H1 (cell line): ENCODE data around the gene PAEP. TPM values are rescaled to one million over a fixed set of nuclear protein-coding genes. Genes with fewer than 3 reads are reported as not detected.

Experiments
- CTCF ChIA-PET: fragments of 300-600 bp; sonication (Branson Sonifier 250); formaldehyde crosslinking; loops from one replicate; lab custom pipeline; 2021; ENCODE audit not compliant: partially characterized antibody; lab: Charles Lee
- POLR2A ChIA-PET: fragments of 300-600 bp; sonication (Branson Sonifier 250); formaldehyde crosslinking; loops from one replicate; lab custom pipeline; 2021; ENCODE audit warnings: inconsistent platforms; ENCODE audit not compliant: partially characterized antibody; lab: Charles Lee
- DNase-seq, 2 experiments: peaks; one replicate each; pipeline versions ENCODE4 v3.0.0 to v3.0.0-alpha.2; 2010 to 2022; ENCODE audit warnings: low spot score in 2 of 2, low read depth in 1 of 2, mixed read lengths in 1 of 2
- FAIRE-seq: peaks from 2 replicates; lab custom pipeline; 2011; peaks lifted over from hg19 to GRCh38; lab: Jason Lieb, UNC
- H2AFZ ChIP-seq: 2 replicates; pipeline ENCODE4 v1.8.1; 2012; ENCODE audit warnings: low read length, inconsistent platforms
- H2AK5ac ChIP-seq: 2 replicates; pipeline ENCODE4 v1.6.1; 2013; ENCODE audit warnings: low read depth, low read length
- H2BK120ac ChIP-seq: replicated peaks from 2 replicates; pipeline ENCODE3; 2013; ENCODE audit warnings: low read depth, low read length, inconsistent platforms
- H2BK12ac ChIP-seq: 2 replicates; pipeline ENCODE4 v1.6.1; 2013; ENCODE audit warnings: low read depth, low read length
- H2BK15ac ChIP-seq: 2 replicates; pipeline ENCODE4 v1.6.1; 2013; ENCODE audit warnings: low read length
- H2BK20ac ChIP-seq: 2 replicates; pipeline ENCODE4 v1.6.1; 2013; ENCODE audit warnings: low read length
- H2BK5ac ChIP-seq: 2 replicates; pipeline ENCODE4 v1.6.1; 2013; ENCODE audit warnings: low read depth, low read length
- H3K14ac ChIP-seq: 2 replicates; pipeline ENCODE4 v1.6.1; 2013; ENCODE audit warnings: inconsistent platforms; ENCODE audit not compliant: insufficient read length
- H3K18ac ChIP-seq: 2 replicates; pipeline ENCODE4 v1.6.1; 2013; ENCODE audit warnings: low read length; ENCODE audit errors: extremely low read depth
- H3K23ac ChIP-seq: 2 replicates; pipeline ENCODE4 v1.6.1; 2013; ENCODE audit warnings: inconsistent platforms; ENCODE audit not compliant: insufficient read length
- H3K23me2 ChIP-seq: 2 replicates; pipeline ENCODE4 v1.6.1; 2013; ENCODE audit warnings: low read depth, low read length
- H3K27ac ChIP-seq: 2 replicates; pipeline ENCODE4 v1.6.1; 2011; ENCODE audit warnings: low read depth, low read length, inconsistent platforms
- H3K27me3 ChIP-seq, 4 experiments: replicated peaks in 1 of 4; 1 replicate in 1 of 4; 2 replicates in 3 of 4; pipeline versions ENCODE4 v1.6.1 to v1.8.1; 2011 to 2013; ENCODE audit warnings: low read length in 3 of 4, mild to moderate bottlenecking in 3 of 4, inconsistent platforms in 2 of 4, mixed read lengths in 2 of 4, moderate library complexity in 1 of 4; ENCODE audit not compliant: control insufficient read depth in 3 of 4, insufficient read depth in 3 of 4; ENCODE audit errors: extremely low read depth in 1 of 4
- H3K36me3 ChIP-seq, 4 experiments: 2 replicates each; pipeline versions ENCODE4 v1.6.1 to v1.8.1; 2011 to 2013; ENCODE audit warnings: mild to moderate bottlenecking in 4 of 4, low read length in 3 of 4, moderate library complexity in 2 of 4, control low read depth in 1 of 4, inconsistent platforms in 1 of 4; ENCODE audit not compliant: insufficient read depth in 4 of 4, control insufficient read depth in 2 of 4
- H3K4ac ChIP-seq: replicated peaks from 2 replicates; pipeline ENCODE3; 2013; ENCODE audit warnings: low read length, low read depth, mixed read lengths, inconsistent platforms; ENCODE audit not compliant: insufficient read length
- H3K4me1 ChIP-seq, 4 experiments: replicated peaks in 1 of 4; 1 replicate in 1 of 4; 2 replicates in 3 of 4; pipeline versions ENCODE4 v1.6.1 to v1.8.1; 2011 to 2013; ENCODE audit warnings: low read length in 3 of 4, inconsistent platforms in 2 of 4, mixed read lengths in 1 of 4; ENCODE audit not compliant: insufficient read depth in 4 of 4, control insufficient read depth in 3 of 4
- H3K4me2 ChIP-seq, 2 experiments: 2 replicates each; pipeline versions ENCODE4 v1.6.1 to v1.8.1; 2011 to 2013; ENCODE audit warnings: low read depth in 2 of 2, low read length in 2 of 2, control low read depth in 1 of 2, inconsistent platforms in 1 of 2, mild to moderate bottlenecking in 1 of 2; ENCODE audit not compliant: insufficient read depth in 1 of 2
- H3K4me3 ChIP-seq, 4 experiments: fragments of 200-600, 300-600 bp in 1 of 4; sonication (generic), shearing (Covaris generic), sonication (Bioruptor Twin) in 1 of 4; 2 replicates each; pipeline versions ENCODE4 v1.5.1 to v1.8.1; 2011 to 2016; ENCODE audit warnings: low read length in 4 of 4, low read depth in 3 of 4, control low read depth in 2 of 4, inconsistent platforms in 2 of 4, mild to moderate bottlenecking in 2 of 4, mixed read lengths in 1 of 4, moderate library complexity in 1 of 4; ENCODE audit not compliant: insufficient read depth in 2 of 4; ENCODE audit errors: extremely low read depth in 1 of 4
- H3K56ac ChIP-seq: replicated peaks from 2 replicates; pipeline ENCODE3; 2013; ENCODE audit warnings: low read depth, mild to moderate bottlenecking, mixed read lengths, low read length, inconsistent platforms; ENCODE audit not compliant: insufficient read length
- H3K79me1 ChIP-seq: 2 replicates; pipeline ENCODE4 v1.6.1; 2013; ENCODE audit warnings: low read depth, low read length, control low read depth
- H3K79me2 ChIP-seq, 2 experiments: 2 replicates each; pipeline versions ENCODE4 v1.6.1 to v1.8.1; 2012 to 2013; ENCODE audit warnings: low read length in 2 of 2, mild to moderate bottlenecking in 2 of 2, inconsistent platforms in 1 of 2; ENCODE audit not compliant: insufficient read depth in 2 of 2, control insufficient read depth in 1 of 2
- H3K9ac ChIP-seq, 4 experiments: replicated peaks in 1 of 4; 1 replicate in 1 of 4; 2 replicates in 3 of 4; pipeline versions ENCODE4 v1.6.1 to v1.8.1; 2011 to 2013; ENCODE audit warnings: low read depth in 3 of 4, low read length in 3 of 4, control low read depth in 2 of 4, mild to moderate bottlenecking in 2 of 4, moderate library complexity in 2 of 4, inconsistent platforms in 1 of 4; ENCODE audit errors: extremely low read depth in 1 of 4
- H3K9me3 ChIP-seq, 2 experiments: 2 replicates each; pipeline versions ENCODE4 v1.6.1 to v1.8.1; 2012 to 2013; ENCODE audit warnings: mild to moderate bottlenecking in 2 of 2, moderate library complexity in 2 of 2, control low read depth in 1 of 2, inconsistent platforms in 1 of 2, low read depth in 1 of 2, low read length in 1 of 2, mixed read lengths in 1 of 2; ENCODE audit not compliant: insufficient read depth in 2 of 2
- H4K20me1 ChIP-seq, 2 experiments: replicated peaks in 1 of 2; 2 replicates each; pipeline versions ENCODE3 to v1.8.1; 2011 to 2013; ENCODE audit warnings: inconsistent platforms in 2 of 2, low read length in 2 of 2, mild to moderate bottlenecking in 1 of 2; ENCODE audit not compliant: insufficient read depth in 2 of 2, control insufficient read depth in 1 of 2
- H4K5ac ChIP-seq: 2 replicates; pipeline ENCODE4 v1.6.1; 2013; ENCODE audit warnings: low read length, low read depth, mixed read lengths, inconsistent platforms; ENCODE audit not compliant: insufficient read length
- H4K8ac ChIP-seq: 2 replicates; pipeline ENCODE4 v1.8.0; 2013; ENCODE audit warnings: mild to moderate bottlenecking, moderate library complexity, low read length, inconsistent platforms; ENCODE audit not compliant: insufficient read depth; ENCODE audit errors: extremely low read depth
- H4K91ac ChIP-seq: replicated peaks from 2 replicates; pipeline ENCODE3; 2013; ENCODE audit warnings: low read length, mixed read lengths, inconsistent platforms; ENCODE audit not compliant: insufficient read length
- CHD1 ChIP-seq: IDR thresholded peaks from 2 replicates; pipeline ENCODE4 v1.6.1; 2012; ENCODE audit warnings: low read depth, low read length, improper control_type of control experiment
- EGR1 ChIP-seq: IDR thresholded peaks from 2 replicates; pipeline ENCODE4 v1.6.1; 2011; ENCODE audit warnings: low read depth, low read length, borderline replicate concordance
- JUN ChIP-seq: IDR thresholded peaks from 2 replicates; pipeline ENCODE4 v1.6.1; 2011; ENCODE audit warnings: low read depth, mild to moderate bottlenecking, improper control_type of control experiment, low read length
- JUND ChIP-seq: IDR thresholded peaks from 2 replicates; pipeline ENCODE4 v1.6.1; 2011; ENCODE audit warnings: mild to moderate bottlenecking, improper control_type of control experiment, low read length
- MAFK ChIP-seq: IDR thresholded peaks from 2 replicates; pipeline ENCODE4 v1.6.1; 2012; ENCODE audit warnings: low read depth, mild to moderate bottlenecking, improper control_type of control experiment, low read length
- POLR2A ChIP-seq, 2 experiments: IDR thresholded peaks; 1 replicate in 1 of 2; 2 replicates in 1 of 2; pipeline ENCODE4 v1.6.1; 2011; ENCODE audit warnings: low read depth in 2 of 2, low read length in 2 of 2, mild to moderate bottlenecking in 2 of 2; ENCODE audit errors: control extremely low read depth in 1 of 2
- POLR2AphosphoS5 ChIP-seq: IDR thresholded peaks from 2 replicates; pipeline ENCODE4 v1.6.1; 2011; ENCODE audit warnings: low read depth, low read length
- RFX5 ChIP-seq: IDR thresholded peaks from 2 replicates; pipeline ENCODE4 v1.6.1; 2011; ENCODE audit warnings: low read depth, low read length, improper control_type of control experiment, borderline replicate concordance
- SP1 ChIP-seq: IDR thresholded peaks from 2 replicates; pipeline ENCODE4 v1.6.1; 2011; ENCODE audit warnings: low read depth, low read length
- YY1 ChIP-seq: IDR thresholded peaks from 2 replicates; pipeline ENCODE4 v1.6.1; 2011; ENCODE audit warnings: low read depth, mild to moderate bottlenecking, low read length
- WGBS, 2 experiments: shearing (Covaris generic) in 1 of 2; methylation state at CpG; one replicate each; pipeline versions ENCODE4 v1.1.6 to v1.1.7; 2013 to 2015; ENCODE audit warnings: low lambda C conversion rate in 2 of 2, mixed read lengths in 2 of 2, inconsistent platforms in 1 of 2, low coverage in 1 of 2, missing lambda C conversion rate in 1 of 2; ENCODE audit not compliant: insufficient replicate concordance in 2 of 2, insufficient coverage in 1 of 2, insufficient read length in 1 of 2; ENCODE audit errors: extremely low coverage in 1 of 2, missing lambda C conversion rate in 1 of 2; 5-methylcytosine and 5-hydroxymethylcytosine counted together
- polyA plus RNA-seq, 7 experiments: library from polyadenylated mRNA; depleted of rRNA in 3 of 7; stranded (reverse) in 5 of 7; unstranded in 2 of 7; fragments of >200 nt in 5 of 7; fragments of 200-250 nt in 2 of 7; gene quantifications; 1 replicate in 5 of 7; 2 replicates in 1 of 7; 4 replicates in 1 of 7; pipeline versions ENCODE4 v1.2.1 to v1.2.3, GENCODE V29; 2011 to 2013; ENCODE audit warnings: missing spikeins in 2 of 7, mixed read lengths in 2 of 7
- total RNA-seq: library from RNA; stranded (reverse); fragmentation: NEBNext Ultra II Directional; extraction: Animal tissue kit (Norgen Biotek cat#: 25700); gene quantifications from 2 replicates; pipeline ENCODE4 v1.2.1, GENCODE V29; 2021
- TF ChIP-seq, protein P1 (sequence below): IDR thresholded peaks from 2 replicates; pipeline ENCODE4 v1.6.1; 2011; ENCODE audit warnings: low read depth, mild to moderate bottlenecking, low read length; ENCODE audit not compliant: insufficient read depth

Gene PAEP
- total and polyA plus RNA-seq, 2 of the 8 experiments (the other 6 are each of a cell fraction or from before 2014, with no cell fraction given), result not detected

DNA sequence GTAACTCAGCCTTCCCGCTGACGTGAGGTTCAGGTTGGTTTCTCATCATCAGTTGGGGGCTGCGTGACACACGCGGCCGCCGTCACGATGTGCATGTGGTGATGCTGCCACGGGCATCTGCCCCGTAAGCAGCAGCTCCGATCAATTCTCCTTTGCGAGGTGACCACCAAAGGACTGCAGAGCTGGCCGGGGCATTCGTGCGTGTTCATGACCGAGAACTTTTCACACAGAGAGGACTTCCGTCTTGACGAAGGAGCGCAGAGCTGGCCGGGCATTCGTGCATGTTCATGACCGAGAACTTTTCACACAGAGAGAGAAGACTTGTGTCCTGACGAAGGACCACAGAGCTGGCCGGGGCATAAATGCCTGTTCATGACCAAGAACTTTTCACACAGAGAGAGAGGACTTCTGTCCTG lies 44.1 kb upstream of the PAEP start:
- POLR2A ChIA-PET, result interaction anchor here (1.0 kb wide), 1 partner anchor 34 kb away, joined by 3 read pairs; no protein-coding TSS in a partner anchor
- FAIRE-seq (no peak), DNase-seq (peak in 1 of 2 experiments; percentile 33)
- Histone ChIP-seq H4K5ac (no peak overlapping the region), H3K4me2 (no peak overlapping the region), H3K14ac (no peak overlapping the region), H2BK5ac (no peak overlapping the region), H3K4me3 (no peak overlapping the region), H2AK5ac (no peak overlapping the region), H3K79me2 (no peaks in the 10 kb centered on the region), H2AFZ (no peak overlapping the region), H3K56ac (no peak overlapping the region), H3K9ac (no peak overlapping the region), H2BK12ac (no peak overlapping the region), H3K23ac (no peak overlapping the region), H2BK15ac (no peak overlapping the region), H3K36me3 (no peaks in the 10 kb centered on the region), H2BK120ac (no peak overlapping the region), H3K4ac (no peak overlapping the region), H3K4me1 (peaks cover 0 to 1% (median 0%) of the 10 kb centered on the region in 4 experiments; a peak in 1 of 7 replicates), H3K23me2 (no peaks in the 10 kb centered on the region; the same call in 1 of the 2 replicates), H3K27ac (no peak overlapping the region), H3K18ac (no peak overlapping the region), H3K9me3 (no peaks in the 10 kb centered on the region), H4K91ac (no peak overlapping the region), H3K27me3 (no peaks in the 10 kb centered on the region), H3K79me1 (no peaks in the 10 kb centered on the region), H4K20me1 (no peaks in the 10 kb centered on the region), H4K8ac (no peak overlapping the region), H2BK20ac (no peak overlapping the region)
- 92% methylated on average over 24 of the region's 24 CpGs; no CpG with 5 or more reads in 1 of the 2 experiments for WGBS, 2 experiments
- CTCF ChIA-PET, result interaction anchor here (0.8 to 1.6 kb wide), 5 partner anchors 9 to 175 kb away, joined by 3 to 7 read pairs (median 5); no protein-coding TSS in a partner anchor
- TF ChIP-seq JUND (no peak), RFX5 (no peak), MAFK (no peak), CHD1 (no peak), POLR2A (IDR thresholded peaks at IDR 0.05; ENCODE audit: control extremely low read depth in 1 of 2, low read depth in 2 of 2, low read length in 2 of 2) (no peak), POLR2AphosphoS5 (no peak), EGR1 (no peak), SP1 (no peak), YY1 (no peak), JUN (no peak)
- TF ChIP-seq, protein P1, sequence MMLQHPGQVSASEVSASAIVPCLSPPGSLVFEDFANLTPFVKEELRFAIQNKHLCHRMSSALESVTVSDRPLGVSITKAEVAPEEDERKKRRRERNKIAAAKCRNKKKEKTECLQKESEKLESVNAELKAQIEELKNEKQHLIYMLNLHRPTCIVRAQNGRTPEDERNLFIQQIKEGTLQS, result no peak
